ENCODE data around the gene TLR9.

TLR9 gene

DNA sequence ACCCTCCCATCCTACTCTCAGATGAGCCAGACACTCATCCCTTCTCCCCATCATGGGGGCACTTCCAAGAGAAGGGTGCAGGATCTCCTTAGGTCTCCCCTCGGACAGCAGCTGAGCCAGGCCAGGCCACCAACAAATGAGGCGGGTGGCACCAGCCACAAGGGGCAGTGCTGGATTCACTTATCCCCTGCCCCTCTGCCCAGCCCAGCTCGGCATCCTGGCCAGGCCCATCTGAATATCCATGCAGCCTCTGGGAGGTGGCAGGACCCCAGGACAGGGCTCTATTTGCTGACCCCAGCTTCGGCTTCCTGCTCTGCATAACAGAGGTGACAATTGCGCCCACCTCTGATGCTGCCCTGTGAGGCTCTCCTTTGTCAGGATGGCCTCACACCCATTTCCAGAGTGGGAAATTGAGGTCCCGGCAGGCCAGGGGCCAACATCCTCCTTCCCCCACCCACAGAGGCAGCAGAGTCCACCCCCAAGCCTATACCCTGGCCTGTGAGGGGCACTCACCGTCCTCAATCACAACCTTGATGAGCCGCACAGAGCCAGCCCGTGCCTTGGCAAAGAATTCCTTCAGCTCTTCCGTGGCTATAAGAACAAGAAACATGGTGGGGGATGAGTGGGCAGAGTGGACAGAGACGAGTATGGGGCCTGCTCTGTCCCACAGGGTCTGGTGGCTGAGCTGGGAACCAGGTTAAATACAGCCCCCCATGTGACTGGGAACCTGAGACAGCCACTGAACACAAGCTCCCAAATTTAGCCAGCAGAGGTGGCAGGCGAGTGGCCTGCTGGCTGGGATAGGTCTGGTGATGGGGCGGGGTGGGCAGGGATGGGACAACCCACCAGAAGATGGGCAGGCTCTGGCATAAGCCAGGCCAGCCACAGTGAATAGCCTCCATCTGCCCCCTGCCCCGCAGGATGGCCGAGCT, 9.3 kb upstream of the TLR9 start:
- ATAC-seq (ENCODE audit: low read depth), result no peak
- Histone ChIP-seq H3K27me3 (ENCODE audit: insufficient read depth, poor library complexity, severe bottlenecking) (no peaks in the 10 kb centered on the region), H3K36me3 (ENCODE audit: low read depth) (peaks cover 49% of the 10 kb centered on the region), H3K4me1 (ENCODE audit: insufficient read depth, poor library complexity, severe bottlenecking) (peaks cover 13% of the 10 kb centered on the region), H3K27ac (ENCODE audit: poor library complexity, severe bottlenecking) (no peak overlapping the region), H3K4me3 (ENCODE audit: severe bottlenecking) (no peak overlapping the region), H3K9me3 (ENCODE audit: severe bottlenecking) (no peaks in the 10 kb centered on the region)
- TF ChIP-seq, protein P1, sequence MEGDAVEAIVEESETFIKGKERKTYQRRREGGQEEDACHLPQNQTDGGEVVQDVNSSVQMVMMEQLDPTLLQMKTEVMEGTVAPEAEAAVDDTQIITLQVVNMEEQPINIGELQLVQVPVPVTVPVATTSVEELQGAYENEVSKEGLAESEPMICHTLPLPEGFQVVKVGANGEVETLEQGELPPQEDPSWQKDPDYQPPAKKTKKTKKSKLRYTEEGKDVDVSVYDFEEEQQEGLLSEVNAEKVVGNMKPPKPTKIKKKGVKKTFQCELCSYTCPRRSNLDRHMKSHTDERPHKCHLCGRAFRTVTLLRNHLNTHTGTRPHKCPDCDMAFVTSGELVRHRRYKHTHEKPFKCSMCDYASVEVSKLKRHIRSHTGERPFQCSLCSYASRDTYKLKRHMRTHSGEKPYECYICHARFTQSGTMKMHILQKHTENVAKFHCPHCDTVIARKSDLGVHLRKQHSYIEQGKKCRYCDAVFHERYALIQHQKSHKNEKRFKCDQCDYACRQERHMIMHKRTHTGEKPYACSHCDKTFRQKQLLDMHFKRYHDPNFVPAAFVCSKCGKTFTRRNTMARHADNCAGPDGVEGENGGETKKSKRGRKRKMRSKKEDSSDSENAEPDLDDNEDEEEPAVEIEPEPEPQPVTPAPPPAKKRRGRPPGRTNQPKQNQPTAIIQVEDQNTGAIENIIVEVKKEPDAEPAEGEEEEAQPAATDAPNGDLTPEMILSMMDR (IDR thresholded peaks at IDR 0.05; ENCODE audit: poor library complexity, severe bottlenecking), result no peak
- DNase-seq (ENCODE audit: low spot score), result peak; percentile 45

DNA sequence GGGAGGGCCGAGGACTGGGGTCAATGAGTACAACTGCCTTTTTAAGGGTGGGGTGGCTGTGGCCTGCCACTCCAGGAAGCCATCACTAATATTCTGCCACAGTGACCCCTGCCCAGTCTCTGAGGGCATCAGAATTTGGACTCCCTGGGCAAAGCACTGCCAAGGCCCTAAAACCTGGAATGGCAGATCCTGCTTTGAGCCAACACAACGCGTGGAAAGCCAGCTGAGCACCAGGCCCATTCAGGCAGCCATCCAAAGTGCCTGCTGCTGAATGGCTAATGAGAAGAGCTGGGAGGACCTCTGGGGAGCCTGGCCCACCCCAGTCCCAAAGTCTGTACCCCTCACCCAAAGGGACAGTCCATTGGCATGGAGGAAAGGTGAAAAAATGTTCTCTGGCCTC, 8.5 kb upstream of the TLR9 start:
- no peaks in the 10 kb centered on the region for H3K9me3 ChIP-seq (ENCODE audit: severe bottlenecking)
- TF ChIP-seq, protein P1 (IDR thresholded peaks at IDR 0.05; ENCODE audit: poor library complexity, severe bottlenecking), result no peak
- H3K4me1 ChIP-seq (ENCODE audit: insufficient read depth, poor library complexity, severe bottlenecking), result peaks cover 13% of the 10 kb centered on the region
- DNase-seq (ENCODE audit: low spot score), result no peak
- ATAC-seq (ENCODE audit: low read depth), result no peak
- H3K27me3 ChIP-seq (ENCODE audit: insufficient read depth, poor library complexity, severe bottlenecking), result no peaks in the 10 kb centered on the region
- no peak overlapping the region for H3K4me3 ChIP-seq (ENCODE audit: severe bottlenecking)
- H3K27ac ChIP-seq (ENCODE audit: poor library complexity, severe bottlenecking), result no peak overlapping the region
- H3K36me3 ChIP-seq (ENCODE audit: low read depth), result peaks cover 56% of the 10 kb centered on the region

DNA sequence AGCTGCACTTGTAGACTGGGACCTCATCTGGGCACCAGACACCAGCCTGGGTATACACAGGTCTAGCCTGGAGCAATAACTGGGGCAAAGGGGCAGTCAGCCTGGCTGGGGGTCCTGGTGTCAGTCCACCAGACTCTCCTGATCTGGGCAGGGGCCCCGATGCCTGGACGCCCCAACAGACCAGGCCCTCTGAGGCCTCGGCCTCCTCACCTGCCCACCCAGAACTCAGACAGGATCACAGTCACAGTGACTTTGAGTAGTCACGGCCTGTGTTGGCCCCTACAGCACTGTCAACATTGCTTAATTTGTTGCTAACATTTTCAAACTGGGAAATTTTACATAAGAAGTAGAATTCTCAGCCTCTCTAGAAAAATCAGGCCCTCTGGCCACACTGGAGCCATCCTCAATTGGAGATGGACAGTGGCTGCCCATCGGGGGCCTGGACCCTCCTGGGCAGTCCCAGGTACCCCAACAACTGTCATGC, 7.7 kb upstream of the TLR9 start:
- no peak overlapping the region for H3K27ac ChIP-seq (ENCODE audit: poor library complexity, severe bottlenecking)

GRCh38 chr3:52232279-52233107, 7.0 kb upstream of the TLR9 start:
- H3K9me3 ChIP-seq (ENCODE audit: severe bottlenecking), result no peaks in the 10 kb centered on the region
- peaks cover 56% of the 10 kb centered on the region for H3K36me3 ChIP-seq (ENCODE audit: low read depth)
- H3K4me1 ChIP-seq (ENCODE audit: insufficient read depth, poor library complexity, severe bottlenecking), result peaks cover 7% of the 10 kb centered on the region
- no peaks in the 10 kb centered on the region for H3K27me3 ChIP-seq (ENCODE audit: insufficient read depth, poor library complexity, severe bottlenecking)
- H3K27ac ChIP-seq (ENCODE audit: poor library complexity, severe bottlenecking), result no peak overlapping the region
- H3K4me3 ChIP-seq (ENCODE audit: severe bottlenecking), result no peak overlapping the region
- no peak for ATAC-seq (ENCODE audit: low read depth)
- peak; percentile 58 for DNase-seq (ENCODE audit: low spot score)
- TF ChIP-seq, protein P1 (IDR thresholded peaks at IDR 0.05; ENCODE audit: poor library complexity, severe bottlenecking), result no peak

More for the DNA sequence above, 7.7 kb upstream of the TLR9 start:
- ATAC-seq (ENCODE audit: low read depth) (no peak), DNase-seq (ENCODE audit: low spot score) (peak; percentile 28)
- TF ChIP-seq, protein P1 (IDR thresholded peaks at IDR 0.05; ENCODE audit: poor library complexity, severe bottlenecking), result no peak
- Histone ChIP-seq H3K36me3 (ENCODE audit: low read depth) (peaks cover 56% of the 10 kb centered on the region), H3K27me3 (ENCODE audit: insufficient read depth, poor library complexity, severe bottlenecking) (no peaks in the 10 kb centered on the region), H3K4me3 (ENCODE audit: severe bottlenecking) (no peak overlapping the region), H3K9me3 (ENCODE audit: severe bottlenecking) (no peaks in the 10 kb centered on the region), H3K4me1 (ENCODE audit: insufficient read depth, poor library complexity, severe bottlenecking) (peaks cover 12% of the 10 kb centered on the region)
